ENCODE data around the gene KSR1.
"Not testable (repeated sequence)": the region's sequence is repeated elsewhere in the genome, so short reads cannot be mapped to it uniquely, and the experiment has no call there.

- TF ChIP-seq E4F1 (CRISPR knock-in tag; IDR thresholded peaks at IDR 0.05; ENCODE audit: borderline replicate concordance); HES1 (IDR thresholded peaks at IDR 0.05; ENCODE audit: low read depth); SMAD3 (CRISPR knock-in tag; conservative IDR thresholded peaks at IDR 0.05); GATAD2B (IDR thresholded peaks at IDR 0.05; ENCODE audit: borderline replicate concordance); SMAD1 (IDR thresholded peaks at IDR 0.05; ENCODE audit: low read depth, low read length, partially characterized antibody); EZH2 (IDR thresholded peaks at IDR 0.05; ENCODE audit: borderline replicate concordance, low read depth, low read length): not testable (repeated sequence)
- TF ChIP-seq CTCF (IDR thresholded peaks at IDR 0.05 in 2 of 3, conservative IDR thresholded peaks at IDR 0.05 in 1 of 3; ENCODE audit: insufficient read depth in 2 of 3, low read depth in 1 of 3, low read length in 3 of 3): 0 out of 6 replicates have a peak, but pooled peaks of 1 of the 3 experiments have one; percentile 6
Measured at GRCh38 chr17:27464019-27464418, 7.8 kb downstream of the KSR1 start.
